Naive thymus-derived CD4-positive, alpha-beta T cell (primary cell): ENCODE measurements around the gene CEPT1. TPM values are rescaled to one million over a fixed set of nuclear protein-coding genes. Genes with fewer than 3 reads are reported as not detected.

Experiments used
- ATAC-seq: fragments of 150-1000 bp; cut with Tn5 transposase; 2 replicates; pipeline ENCODE4 v1.10.0; 2021; ENCODE audit warnings: mild to moderate bottlenecking, moderate library complexity
- CTCF ChIA-PET: fragments of 350-600 bp; sonication (Branson Sonifier 250); formaldehyde crosslinking; loops from one replicate; lab custom pipeline; 2021; ENCODE audit warnings: antibody characterized with exemption; lab: Charles Lee
- POLR2A ChIA-PET: fragments of 350-600 bp; sonication (Branson Sonifier 250); formaldehyde crosslinking; loops from one replicate; lab custom pipeline; 2021; ENCODE audit warnings: antibody characterized with exemption, inconsistent platforms; lab: Charles Lee
- DNase-seq, 9 donors: peaks; one replicate each; pipeline versions ENCODE4 v3.0.0 to v3.0.0-alpha.2; 2020 to 2022; ENCODE audit warnings: mixed read lengths in 1 of 9
- H3K27ac ChIP-seq: one replicate; pipeline ENCODE4 v1.7.0; 2013; ENCODE audit warnings: mild to moderate bottlenecking, low read depth, low read length, moderate library complexity
- H3K27me3 ChIP-seq, 2 donors: one replicate each; pipeline ENCODE4 v1.7.0; 2013; ENCODE audit warnings: low read length in 2 of 2, mild to moderate bottlenecking in 2 of 2, moderate library complexity in 2 of 2; ENCODE audit not compliant: control insufficient read depth in 2 of 2, insufficient read depth in 2 of 2
- H3K36me3 ChIP-seq, 3 experiments: 1 replicate in 2 of 3; 2 replicates in 1 of 3; pipeline ENCODE4 v1.7.0; 2013; ENCODE audit warnings: low read length in 3 of 3, mild to moderate bottlenecking in 3 of 3, moderate library complexity in 1 of 3; ENCODE audit not compliant: insufficient read depth in 3 of 3, control insufficient read depth in 2 of 3
- H3K4me1 ChIP-seq, 2 donors: one replicate each; pipeline ENCODE4 v1.7.0; 2013; ENCODE audit warnings: low read length in 2 of 2, mild to moderate bottlenecking in 2 of 2, moderate library complexity in 1 of 2; ENCODE audit not compliant: control insufficient read depth in 2 of 2, insufficient read depth in 2 of 2
- H3K4me3 ChIP-seq: 2 replicates; pipeline ENCODE4 v1.7.0; 2013; ENCODE audit warnings: mild to moderate bottlenecking, low read length
- H3K9me3 ChIP-seq, 3 experiments: 1 replicate in 2 of 3; 2 replicates in 1 of 3; pipeline ENCODE4 v1.7.0; 2013; ENCODE audit warnings: low read length in 3 of 3; ENCODE audit not compliant: control insufficient read depth in 2 of 3
- H3K27ac Mint-ChIP-seq, 9 donors: one replicate each; pipeline ENCODE4 v1.8.0; 2020 to 2022; ENCODE audit warnings: mixed read lengths in 9 of 9, mild to moderate bottlenecking in 8 of 9, moderate library complexity in 5 of 9, inconsistent platforms in 2 of 9
- H3K27me3 Mint-ChIP-seq, 5 donors: one replicate each; pipeline ENCODE4 v1.8.0; 2021 to 2022; ENCODE audit warnings: mixed read lengths in 5 of 5, mild to moderate bottlenecking in 1 of 5
- H3K36me3 Mint-ChIP-seq, 5 donors: one replicate each; pipeline ENCODE4 v1.8.0; 2020 to 2022; ENCODE audit warnings: mixed read lengths in 5 of 5, mild to moderate bottlenecking in 3 of 5, inconsistent platforms in 1 of 5
- H3K4me1 Mint-ChIP-seq, 7 donors: one replicate each; pipeline ENCODE4 v1.8.0; 2020 to 2022; ENCODE audit warnings: mixed read lengths in 7 of 7, mild to moderate bottlenecking in 3 of 7, inconsistent platforms in 1 of 7
- H3K4me3 Mint-ChIP-seq, 10 donors: one replicate each; pipeline ENCODE4 v1.8.0; 2020 to 2022; ENCODE audit warnings: mild to moderate bottlenecking in 10 of 10, mixed read lengths in 10 of 10, moderate library complexity in 6 of 10, inconsistent platforms in 2 of 10
- H3K9me3 Mint-ChIP-seq, 11 donors: one replicate each; pipeline ENCODE4 v1.8.0; 2020 to 2022; ENCODE audit warnings: mixed read lengths in 11 of 11, mild to moderate bottlenecking in 4 of 11, inconsistent platforms in 1 of 11, moderate library complexity in 1 of 11
- intact Hi-C, 2 donors: fragments of 100-400 bp; cut with micrococcal nuclease; formaldehyde crosslinking; loops; one replicate each; pipeline ENCODE4 v1.15.1; 2023
- polyA plus RNA-seq, 2 donors: library from polyadenylated mRNA; unstranded; fragments of 300-500 nt; fragmentation: Illumina TruSeq; gene quantifications; one replicate each; pipeline ENCODE4 v1.2.3, GENCODE V29; 2021
- total RNA-seq, 6 experiments: library from RNA in 5 of 6; stranded (reverse) in 5 of 6; gene quantifications; 1 replicate in 5 of 6; 2 replicates in 1 of 6; pipeline ENCODE4 v1.2.3 and lab custom pipeline; 2021 to 2026

CEPT1 gene
- total and polyA plus RNA-seq, 7 experiments from 2014 or later, result 23.0 to 57.5 (median 39.7) TPM

DNA sequence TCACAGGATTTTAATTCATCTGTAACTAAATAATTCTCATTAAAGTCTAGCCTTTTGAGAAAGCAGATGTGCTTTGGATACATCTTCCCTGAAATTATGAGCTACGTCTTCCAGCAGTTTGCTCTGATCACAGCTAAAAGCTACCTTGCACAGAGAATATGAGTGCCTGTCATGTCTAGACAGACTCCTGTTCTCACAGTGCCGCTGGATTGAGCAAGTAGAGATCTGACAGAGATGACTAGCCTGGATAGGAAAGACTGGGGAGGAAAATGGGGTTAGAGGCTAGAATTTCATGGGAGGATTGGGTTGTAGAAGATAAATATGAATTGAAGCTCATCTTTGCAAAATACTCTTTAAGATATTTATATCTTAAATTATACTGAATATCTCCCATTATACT lies 24.1 kb downstream of the CEPT1 start:
- ATAC-seq, result no peak
- POLR2A ChIA-PET, result interaction anchor here (0.7 kb wide), 1 partner anchor 526 kb away, joined by 3 read pairs; no protein-coding TSS in a partner anchor
- no peak overlapping the region for H3K4me3 Mint-ChIP-seq

DNA sequence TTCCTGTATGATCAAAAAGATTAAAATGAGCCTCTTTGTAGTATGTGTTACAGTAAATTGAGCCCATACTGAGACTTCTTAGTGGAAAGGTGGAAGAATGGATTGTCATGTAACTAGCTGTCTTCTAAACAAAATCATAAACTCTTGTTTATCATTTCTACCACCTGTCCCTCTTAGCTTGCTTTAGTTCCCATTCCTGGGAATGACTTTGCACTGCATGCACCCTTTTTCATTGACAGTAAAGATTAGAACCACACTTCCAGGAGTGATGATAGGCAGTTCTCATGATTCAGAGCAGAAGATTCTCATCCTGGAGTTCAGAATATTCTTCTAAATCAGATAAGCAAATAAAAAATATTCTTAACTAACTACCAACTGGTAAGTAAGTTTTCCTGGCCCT lies 32.4 kb downstream of the CEPT1 start:
- ATAC-seq, result no peak
- H3K9me3 Mint-ChIP-seq, result no peaks in the 10 kb centered on the region
- Histone ChIP-seq H3K4me3 (no peak overlapping the region), H3K4me1 (peaks cover 0 to 6% of the 10 kb centered on the region in 2 donors), H3K36me3 (peaks cover 4 to 27% (median 9%) of the 10 kb centered on the region in 3 experiments), H3K9me3 (no peaks in the 10 kb centered on the region), H3K27ac (no peak overlapping the region), H3K27me3 (no peaks in the 10 kb centered on the region)
- no peaks in the 10 kb centered on the region for H3K27me3 Mint-ChIP-seq
- intact Hi-C loops, result no loop called here
- no peak for DNase-seq
- POLR2A ChIA-PET, result interaction anchor here (1.3 to 2.4 kb wide), 3 partner anchors 11 to 33 kb away, joined by 3 to 8 read pairs (median 4); partner anchors contain the start of genes CEPT1 and DRAM2
- peaks cover 2 to 53% (median 34%) of the 10 kb centered on the region in 7 donors for H3K4me1 Mint-ChIP-seq
- CTCF ChIA-PET, result no interaction called here
- H3K36me3 Mint-ChIP-seq, result peaks cover 5 to 52% (median 34%) of the 10 kb centered on the region in 5 donors
- peak overlapping the region in 1 of 10 donors; percentile 35 for H3K4me3 Mint-ChIP-seq
- peak overlapping the region in 8 of 9 donors; percentile 10 to 76 (median 34) for H3K27ac Mint-ChIP-seq

More for the DNA sequence above, 24.1 kb downstream of the CEPT1 start:
- no peaks in the 10 kb centered on the region for H3K4me1 ChIP-seq
- H3K4me1 Mint-ChIP-seq, result peaks cover 8 to 45% (median 31%) of the 10 kb centered on the region in 7 donors
- H3K36me3 Mint-ChIP-seq, result peaks cover 7 to 36% (median 26%) of the 10 kb centered on the region in 5 donors
- no peaks in the 10 kb centered on the region for H3K27me3 Mint-ChIP-seq
- no peaks in the 10 kb centered on the region for H3K9me3 ChIP-seq
- H3K4me3 ChIP-seq, result no peak overlapping the region
- no peaks in the 10 kb centered on the region for H3K27me3 ChIP-seq
- H3K27ac Mint-ChIP-seq, result peak overlapping the region in 5 of 9 donors; percentile 1 to 41 (median 8)
- DNase-seq, result no peak
- H3K36me3 ChIP-seq, result peaks cover 5 to 32% (median 7%) of the 10 kb centered on the region in 3 experiments
- H3K9me3 Mint-ChIP-seq, result no peaks in the 10 kb centered on the region
- no peak overlapping the region for H3K27ac ChIP-seq
- intact Hi-C loops, result no loop called here
- CTCF ChIA-PET, result interaction anchor here (0.9 kb wide), 1 partner anchor 170 kb away, joined by 3 read pairs; no protein-coding TSS in a partner anchor

DNA sequence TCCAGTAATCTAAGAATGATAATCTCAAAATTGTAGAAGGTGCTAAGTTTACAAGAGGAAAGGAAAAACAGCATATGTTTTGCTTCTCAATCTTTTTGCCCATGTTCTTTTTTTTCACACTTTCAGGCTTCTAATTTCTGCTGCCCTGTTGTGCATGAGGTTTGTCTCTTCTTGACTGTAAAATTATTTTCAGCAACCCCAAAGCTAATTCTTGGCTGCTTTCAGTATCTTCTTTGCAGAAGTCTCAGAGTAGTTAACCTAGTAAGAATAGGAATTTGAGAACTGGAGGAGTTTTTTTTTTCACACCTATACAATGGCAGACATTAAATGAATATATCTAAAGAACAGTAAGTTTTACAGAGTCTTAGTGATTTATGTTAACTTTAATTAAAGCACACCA lies 34.0 kb downstream of the CEPT1 start:
- peak overlapping the region in 6 of 9 donors; percentile 18 to 85 (median 64) for H3K27ac Mint-ChIP-seq
- intact Hi-C loops, result no loop called here
- no peak overlapping the region for H3K4me3 ChIP-seq
- H3K9me3 ChIP-seq, result no peaks in the 10 kb centered on the region
- H3K36me3 ChIP-seq, result peaks cover 4 to 15% (median 5%) of the 10 kb centered on the region in 3 experiments
- CTCF ChIA-PET, result interaction anchor here (1.4 kb wide), 1 partner anchor 160 kb away, joined by 5 read pairs; no protein-coding TSS in a partner anchor
- peaks cover 0 to 7% of the 10 kb centered on the region in 2 donors for H3K4me1 ChIP-seq
- H3K4me3 Mint-ChIP-seq, result no peak overlapping the region
- POLR2A ChIA-PET, result interaction anchor here (1.1 to 2.4 kb wide), 2 partner anchors 13 to 17 kb away, joined by 3 to 8 read pairs; no protein-coding TSS in a partner anchor
- DNase-seq (no peak), ATAC-seq (no peak)
- H3K27me3 ChIP-seq, result no peaks in the 10 kb centered on the region
- peaks cover 5 to 48% (median 37%) of the 10 kb centered on the region in 5 donors for H3K36me3 Mint-ChIP-seq
- H3K9me3 Mint-ChIP-seq, result no peaks in the 10 kb centered on the region
- H3K27me3 Mint-ChIP-seq, result no peaks in the 10 kb centered on the region
- peaks cover 2 to 69% (median 48%) of the 10 kb centered on the region in 7 donors for H3K4me1 Mint-ChIP-seq
- no peak overlapping the region for H3K27ac ChIP-seq

- Histone ChIP-seq H3K27me3 (no peaks in the 10 kb centered on the region), H3K36me3 (peaks cover 4 to 14% (median 4%) of the 10 kb centered on the region in 3 experiments), H3K4me1 (peaks cover 0 to 20% of the 10 kb centered on the region in 2 donors), H3K9me3 (no peaks in the 10 kb centered on the region), H3K4me3 (no peak overlapping the region), H3K27ac (no peak overlapping the region)
- intact Hi-C loops, result no loop called here
- POLR2A ChIA-PET, result no interaction called here
- Mint-ChIP-seq H3K4me1 (peaks cover 11 to 81% (median 56%) of the 10 kb centered on the region in 7 donors), H3K27me3 (no peaks in the 10 kb centered on the region), H3K9me3 (no peaks in the 10 kb centered on the region), H3K4me3 (no peak overlapping the region), H3K36me3 (peaks cover 5 to 49% (median 41%) of the 10 kb centered on the region in 5 donors), H3K27ac (peak overlapping the region in 1 of 9 donors; percentile 59)
- DNase-seq, result no peak
- no peak for ATAC-seq
- CTCF ChIA-PET, result interaction anchor here (0.7 kb wide), 1 partner anchor 27 kb away, joined by 3 read pairs; no protein-coding TSS in a partner anchor
These were observed 35.3 kb downstream of the CEPT1 start for GRCh38 chr1:111175349-111175748.

GRCh38 chr1:111176678-111177077 lies 36.7 kb downstream of the CEPT1 start:
- peaks cover 0 to 20% of the 10 kb centered on the region in 2 donors for H3K4me1 ChIP-seq
- no peak overlapping the region for H3K4me3 ChIP-seq
- H3K36me3 ChIP-seq, result peaks cover 4 to 14% (median 4%) of the 10 kb centered on the region in 3 experiments
- ChIA-PET POLR2A (no interaction called here), CTCF (no interaction called here)
- Mint-ChIP-seq H3K4me3 (no peak overlapping the region), H3K9me3 (no peaks in the 10 kb centered on the region), H3K36me3 (peaks cover 5 to 46% (median 41%) of the 10 kb centered on the region in 5 donors), H3K27me3 (no peaks in the 10 kb centered on the region), H3K4me1 (peaks cover 17 to 94% (median 63%) of the 10 kb centered on the region in 7 donors), H3K27ac (peak overlapping the region in 3 of 9 donors; percentile 25 to 67 (median 50))
- H3K27me3 ChIP-seq, result no peaks in the 10 kb centered on the region
- H3K27ac ChIP-seq, result no peak overlapping the region
- H3K9me3 ChIP-seq, result no peaks in the 10 kb centered on the region
- intact Hi-C loops, result no loop called here
- no peak for DNase-seq
- no peak for ATAC-seq

GRCh38 chr1:111179968-111180533 lies 40.0 kb downstream of the CEPT1 start:
- POLR2A ChIA-PET, result interaction anchor here (1.0 to 26.6 kb wide), 5 partner anchors 13 to 130 kb away, joined by 3 to 1128 read pairs (median 5); partner anchors contain the start of genes CHI3L2 and DENND2D
- no peak overlapping the region for H3K4me3 ChIP-seq
- H3K4me3 Mint-ChIP-seq, result peak overlapping the region in 2 of 10 donors; percentile 8 to 45
- H3K27me3 ChIP-seq, result no peaks in the 10 kb centered on the region
- H3K27ac Mint-ChIP-seq, result peak overlapping the region in 8 of 9 donors; percentile 72 to 99 (median 88)
- H3K9me3 Mint-ChIP-seq, result no peaks in the 10 kb centered on the region
- no peak for ATAC-seq
- CTCF ChIA-PET, result interaction anchor here (0.6 to 1.1 kb wide), 2 partner anchors 11 to 166 kb away, joined by 3 to 5 read pairs; no protein-coding TSS in a partner anchor
- H3K36me3 Mint-ChIP-seq, result peaks cover under 1 to 52% (median 25%) of the 10 kb centered on the region in 5 donors
- no peak for DNase-seq
- peaks cover 30 to 91% (median 76%) of the 10 kb centered on the region in 7 donors for H3K4me1 Mint-ChIP-seq
- peak overlapping the region; percentile 24 for H3K27ac ChIP-seq
- H3K4me1 ChIP-seq, result peaks cover 0 to 18% of the 10 kb centered on the region in 2 donors
- H3K27me3 Mint-ChIP-seq, result no peaks in the 10 kb centered on the region
- no peaks in the 10 kb centered on the region for H3K9me3 ChIP-seq
- peaks cover 0 to 14% (median 4%) of the 10 kb centered on the region in 3 experiments for H3K36me3 ChIP-seq
- intact Hi-C loops, result no loop called here
